NCI-H1694 (cell line): ENCODE results near the gene RNASEL.

ENCODE experiments used
- DNase-seq: peaks from one replicate; lab custom pipeline; 2025; lab: John Stamatoyannopoulos, UW

Gene RNASEL

GRCh38 chr1:182621906-182622305 lies 32.9 kb upstream of the RNASEL start:
- DNase-seq = no peak

GRCh38 chr1:182620924-182621585 lies 32.0 kb upstream of the RNASEL start:
- DNase-seq = no peak

GRCh38 chr1:182617734-182618351 lies 28.8 kb upstream of the RNASEL start:
- DNase-seq = no peak

GRCh38 chr1:182617014-182617429 lies 28.0 kb upstream of the RNASEL start:
- DNase-seq = no peak

GRCh38 chr1:182616130-182617013 lies 27.3 kb upstream of the RNASEL start:
- peak; percentile 97 for DNase-seq

GRCh38 chr1:182615468-182616129 lies 26.5 kb upstream of the RNASEL start:
- no peak for DNase-seq

- DNase-seq = peak; percentile 50
These were observed 25.9 kb upstream of the RNASEL start for GRCh38 chr1:182614796-182615454.

GRCh38 chr1:182611787-182612186 lies 22.7 kb upstream of the RNASEL start:
- peak; percentile 94 for DNase-seq

- no peak for DNase-seq
These were observed 22.3 kb upstream of the RNASEL start for GRCh38 chr1:182611326-182611725.

- DNase-seq = no peak
These were observed 21.6 kb upstream of the RNASEL start for GRCh38 chr1:182610606-182611194.

- no peak for DNase-seq
These were observed 20.0 kb upstream of the RNASEL start for GRCh38 chr1:182608845-182609610.

- no peak for DNase-seq
These were observed 19.2 kb upstream of the RNASEL start for GRCh38 chr1:182608236-182608635.

- no peak for DNase-seq
These were observed 18.5 kb upstream of the RNASEL start for GRCh38 chr1:182607566-182607965.

- DNase-seq = peak; percentile 96
These were observed 15.4 kb upstream of the RNASEL start, which contains the start of gene RGS16 for GRCh38 chr1:182604175-182605164. Gene RGS16 (minus strand): TSS chr1:182604389. CDS start chr1:182604259, 130 bp downstream.

- no peak for DNase-seq
These were observed 14.7 kb upstream of the RNASEL start for GRCh38 chr1:182603646-182604174.

- DNase-seq = no peak
These were observed 14.0 kb upstream of the RNASEL start for GRCh38 chr1:182602935-182603645.

- no peak for DNase-seq
These were observed 12.9 kb upstream of the RNASEL start for GRCh38 chr1:182601913-182602312.

GRCh38 chr1:182601416-182601786 lies 12.3 kb upstream of the RNASEL start:
- peak; percentile 78 for DNase-seq
